HTR-8/SVneo (cell line): ENCODE results near the gene MAP2K7.
"Not testable (repeated sequence)": the region's sequence is repeated elsewhere in the genome, so short reads cannot be mapped to it uniquely, and the experiment has no call there.

Experiments used
- DNase-seq: peaks from one replicate; pipeline ENCODE4 v3.0.0; 2011; ENCODE audit warnings: low spot score, mixed read lengths; ENCODE audit not compliant: insufficient read length
- FAIRE-seq: peaks from 2 replicates; lab custom pipeline; 2011; peaks lifted over from hg19 to GRCh38; lab: Jason Lieb, UNC

Gene MAP2K7

DNA sequence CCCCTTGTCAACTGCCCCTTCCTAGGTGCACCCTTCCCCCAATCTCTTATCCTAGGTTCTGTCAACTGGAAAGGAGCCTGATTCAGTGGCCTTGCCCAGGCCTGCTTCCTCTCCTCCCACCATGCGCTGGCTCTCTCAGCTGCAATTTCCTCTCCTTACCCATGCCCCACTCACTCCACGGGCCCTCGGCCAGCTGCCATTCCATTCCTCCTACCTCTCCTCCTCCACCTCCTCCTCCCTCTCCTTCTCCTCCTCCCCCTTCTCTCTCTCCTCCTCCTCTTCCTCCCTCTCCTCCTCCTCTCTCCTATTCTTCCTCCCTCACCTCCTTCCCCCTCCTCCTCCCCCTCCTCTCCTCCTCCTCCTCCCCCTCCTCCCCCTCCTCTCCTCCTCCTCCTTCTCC is 49.4 kb downstream of the MAP2K7 start:
- FAIRE-seq: peak; percentile 69
- DNase-seq: no peak

DNA sequence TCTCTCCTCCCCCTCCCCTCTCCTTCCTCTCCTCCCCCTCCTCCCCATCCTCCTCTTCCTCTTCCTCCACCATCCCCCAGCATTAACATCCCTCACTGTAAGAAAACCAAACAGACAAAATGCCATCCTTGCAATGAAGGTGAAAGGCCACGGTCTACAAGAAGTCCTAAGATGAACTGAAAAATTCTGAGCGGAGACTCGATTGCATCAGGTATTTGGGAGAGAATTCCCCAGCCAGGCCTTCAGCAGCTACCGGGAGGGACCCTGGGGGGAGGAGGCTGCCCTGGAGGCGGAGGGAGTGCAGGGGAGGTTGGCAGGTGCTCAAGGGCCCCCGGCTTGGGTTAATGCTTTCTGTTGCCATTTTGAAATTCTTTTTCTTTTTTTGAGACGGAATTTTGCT is 49.9 kb downstream of the MAP2K7 start:
- FAIRE-seq (no peak), DNase-seq (no peak)

DNA sequence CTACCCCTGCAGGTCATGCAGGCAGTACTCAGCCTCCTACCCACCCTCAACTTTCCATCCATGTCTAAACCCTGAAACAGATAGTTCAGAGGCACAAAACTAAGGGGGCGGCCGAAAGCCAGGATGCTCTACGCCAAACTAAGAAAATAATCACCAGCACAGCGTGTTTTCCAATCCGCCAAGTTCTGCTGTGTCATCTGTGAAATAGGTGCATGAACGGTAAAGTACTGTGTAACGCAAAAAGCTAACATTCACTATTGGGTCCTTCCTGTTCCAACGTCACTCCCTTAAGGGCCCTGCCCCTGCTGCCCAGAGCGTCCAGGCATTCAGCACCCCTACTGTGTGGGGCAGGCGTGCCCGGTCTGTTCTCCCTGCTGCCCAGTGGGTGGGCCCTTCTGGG is 52.0 kb downstream of the MAP2K7 start:
- FAIRE-seq (peak; percentile 48), DNase-seq (no peak)

DNA sequence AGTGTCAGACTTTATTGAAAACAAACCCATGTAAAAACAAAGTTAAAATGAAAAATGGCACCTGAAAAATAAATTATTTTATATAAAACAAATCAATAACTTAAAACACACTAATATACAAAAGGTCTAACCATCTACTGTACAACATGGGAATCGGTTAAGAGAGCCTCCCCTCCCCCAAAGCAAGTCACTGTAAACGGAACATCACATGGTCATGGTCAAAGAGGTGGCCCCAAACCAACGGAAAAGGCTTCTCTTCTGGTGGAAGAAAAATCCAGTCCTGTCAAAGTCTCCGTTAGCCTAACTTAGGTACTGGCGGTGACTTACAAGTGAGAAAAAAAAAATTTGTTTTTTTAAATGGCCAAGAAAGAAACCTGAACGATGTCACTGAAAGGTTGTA is 55.5 kb downstream of the MAP2K7 start:
- DNase-seq (no peak), FAIRE-seq (no peak)

DNA sequence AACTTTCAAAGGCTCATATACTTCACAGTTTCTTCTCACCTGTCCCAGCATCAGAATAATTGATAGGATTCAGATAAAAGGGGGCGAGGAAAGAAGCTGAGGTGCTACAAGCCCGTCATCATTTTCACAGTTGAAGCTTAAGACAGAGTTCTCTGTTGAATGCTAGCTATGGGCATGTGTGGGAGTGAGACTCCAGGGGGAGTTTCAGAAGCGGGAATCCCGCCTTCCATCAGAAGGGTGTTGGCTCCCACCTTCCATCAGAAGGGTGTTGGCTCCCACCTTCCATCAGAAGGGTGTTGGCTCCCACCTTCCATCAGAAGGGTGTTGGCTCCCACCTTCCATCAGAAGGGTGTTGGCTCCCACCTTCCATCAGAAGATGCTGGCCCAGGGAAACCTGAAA is 57.4 kb downstream of the MAP2K7 start:
- DNase-seq, FAIRE-seq: not testable (repeated sequence)

DNA sequence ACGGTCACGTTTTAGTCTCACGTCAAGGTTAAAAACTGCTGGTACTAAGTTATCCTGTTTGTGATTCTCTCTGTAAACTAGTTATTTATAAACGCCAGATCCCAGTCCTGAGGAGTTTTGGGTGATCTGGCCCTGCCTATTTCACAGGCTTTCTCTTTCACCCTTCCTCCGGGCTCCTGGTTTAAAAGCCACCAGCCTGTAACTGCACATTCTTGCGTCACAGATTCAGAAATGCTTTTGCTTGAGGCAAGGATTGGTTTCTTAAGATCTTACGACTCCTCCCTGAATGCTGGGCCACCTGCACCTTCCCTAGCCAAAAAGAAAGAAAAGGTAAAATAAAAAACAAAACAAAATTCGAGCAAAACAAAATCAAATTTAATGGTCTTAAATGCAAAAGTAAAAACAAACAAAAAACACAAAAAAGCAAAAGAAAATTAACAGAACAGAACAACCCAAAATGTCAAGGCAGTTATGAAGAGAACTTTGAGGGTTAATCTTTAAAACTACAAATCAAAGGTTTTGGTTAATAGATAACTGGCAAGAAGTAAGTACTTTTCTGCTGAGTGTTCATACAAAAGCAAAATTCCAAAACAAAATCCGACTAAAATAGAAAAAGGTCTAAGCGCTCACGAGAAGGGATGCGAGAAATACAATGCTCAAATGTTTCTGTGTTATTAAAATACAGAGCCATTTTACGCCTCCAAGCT is 58.4 kb downstream of the MAP2K7 start:
- no peak for DNase-seq
- FAIRE-seq: no peak

DNA sequence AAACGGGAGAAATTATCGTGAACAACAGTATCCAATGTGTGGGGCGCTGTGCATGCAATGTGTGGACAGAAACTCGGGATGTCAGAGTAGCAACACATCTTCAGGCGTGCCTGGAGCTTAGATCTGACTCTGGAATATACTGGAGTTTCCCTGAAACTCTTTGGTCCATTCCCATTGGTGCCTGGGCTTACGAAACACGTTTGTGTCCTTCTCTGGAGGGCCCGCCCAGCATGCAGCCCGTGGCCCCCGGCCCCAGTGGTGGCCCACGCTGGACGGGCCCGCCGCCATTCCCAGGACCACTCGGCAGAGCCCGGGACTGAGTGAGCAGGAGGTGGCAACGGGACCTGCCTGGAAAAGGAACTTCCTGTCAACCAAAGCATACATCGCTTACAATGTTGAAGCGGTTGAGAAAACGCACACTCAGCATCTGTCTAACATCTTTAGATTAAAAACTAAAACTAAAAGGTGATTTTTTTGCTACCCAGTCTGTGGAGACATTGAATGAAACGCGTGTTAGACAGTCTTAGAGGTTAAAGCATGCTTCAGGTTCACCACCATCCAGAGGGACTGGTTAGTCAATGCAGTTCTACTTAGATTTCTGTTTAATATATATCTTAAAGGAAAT is 59.1 kb downstream of the MAP2K7 start:
- DNase-seq (no peak), FAIRE-seq (no peak)

DNA sequence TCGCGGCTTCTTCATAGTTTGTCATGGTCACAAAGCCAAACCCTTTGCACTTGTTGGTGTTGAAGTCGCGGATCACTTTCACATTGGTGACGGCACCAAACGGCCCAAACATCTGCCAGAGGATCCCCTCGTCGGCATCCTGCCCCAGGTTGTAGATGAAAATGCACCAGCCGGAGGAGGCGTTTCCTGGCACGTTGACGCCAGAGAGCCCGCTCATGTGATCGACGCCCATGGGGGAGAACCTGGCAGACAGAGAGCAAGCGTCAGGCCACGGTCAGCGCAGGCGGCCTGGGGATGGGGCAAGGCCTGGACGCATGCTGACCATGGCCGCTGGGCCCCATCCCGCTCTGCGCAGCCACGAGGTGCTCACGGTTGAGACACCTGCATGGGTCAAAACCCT is 59.9 kb downstream of the MAP2K7 start:
- no peak for FAIRE-seq

More for the DNA sequence above, 59.9 kb downstream of the MAP2K7 start:
- DNase-seq: no peak
